ENCODE measurements around the gene UGGT2.
"Not testable (repeated sequence)": the region's sequence is repeated elsewhere in the genome, so short reads cannot be mapped to it uniquely, and the experiment has no call there.

The UGGT2 gene

GRCh38 chr13:96046449-96047126 is 6.6 kb downstream of the UGGT2 start:
- not testable (repeated sequence) for DNase-seq (ENCODE audit: low read depth, low spot score); H3K27me3 ChIP-seq (ENCODE audit: control insufficient read depth, insufficient read depth, low read length); H3K27ac ChIP-seq (ENCODE audit: low read length); H3K36me3 ChIP-seq (ENCODE audit: control insufficient read depth, insufficient read depth, low read length); H3K4me3 ChIP-seq (ENCODE audit: low read length); H3K9me3 ChIP-seq (ENCODE audit: control insufficient read depth, insufficient read depth, low read length); H3K4me1 ChIP-seq (ENCODE audit: control insufficient read depth, insufficient read depth, low read length)
- WGBS (ENCODE audit: insufficient coverage, insufficient read length): no CpG with 5 or more reads among the region's 16 CpGs

- no peak for DNase-seq (ENCODE audit: low read depth, low spot score)
- Histone ChIP-seq H3K27ac (ENCODE audit: low read length) (no peak overlapping the region), H3K4me1 (ENCODE audit: control insufficient read depth, insufficient read depth, low read length) (peaks cover 5% of the 10 kb centered on the region; the same call in 1 of the 2 replicates), H3K9me3 (ENCODE audit: control insufficient read depth, insufficient read depth, low read length) (no peaks in the 10 kb centered on the region), H3K36me3 (ENCODE audit: control insufficient read depth, insufficient read depth, low read length) (0 out of 2 replicates have a peak, but pooled peaks cover 3% of the 10 kb centered on the region), H3K4me3 (ENCODE audit: low read length) (no peak overlapping the region), H3K27me3 (ENCODE audit: control insufficient read depth, insufficient read depth, low read length) (no peaks in the 10 kb centered on the region)
- no CpG with 5 or more reads among the region's 1 CpG for WGBS (ENCODE audit: insufficient coverage, insufficient read length)
Observed at GRCh38 chr13:96044238-96044637, 9.0 kb downstream of the UGGT2 start.

- Histone ChIP-seq H3K9me3 (ENCODE audit: control insufficient read depth, insufficient read depth, low read length) (no peaks in the 10 kb centered on the region), H3K27ac (ENCODE audit: low read length) (no peak overlapping the region), H3K4me1 (ENCODE audit: control insufficient read depth, insufficient read depth, low read length) (peaks cover 5% of the 10 kb centered on the region; the same call in 1 of the 2 replicates), H3K36me3 (ENCODE audit: control insufficient read depth, insufficient read depth, low read length) (0 out of 2 replicates have a peak, but pooled peaks cover 2% of the 10 kb centered on the region), H3K27me3 (ENCODE audit: control insufficient read depth, insufficient read depth, low read length) (no peaks in the 10 kb centered on the region), H3K4me3 (ENCODE audit: low read length) (no peak overlapping the region)
- no peak for DNase-seq (ENCODE audit: low read depth, low spot score)
- no CpG with 5 or more reads among the region's 4 CpGs for WGBS (ENCODE audit: insufficient coverage, insufficient read length)
Observed at GRCh38 chr13:96041326-96042110, 11.7 kb downstream of the UGGT2 start.

- no CpG with 5 or more reads among the region's 1 CpG for WGBS (ENCODE audit: insufficient coverage, insufficient read length)
- Histone ChIP-seq H3K36me3 (ENCODE audit: control insufficient read depth, insufficient read depth, low read length) (no peaks in the 10 kb centered on the region), H3K4me1 (ENCODE audit: control insufficient read depth, insufficient read depth, low read length) (peaks cover 5% of the 10 kb centered on the region; the same call in 1 of the 2 replicates), H3K9me3 (ENCODE audit: control insufficient read depth, insufficient read depth, low read length) (no peaks in the 10 kb centered on the region), H3K4me3 (ENCODE audit: low read length) (no peak overlapping the region), H3K27ac (ENCODE audit: low read length) (no peak overlapping the region), H3K27me3 (ENCODE audit: control insufficient read depth, insufficient read depth, low read length) (no peaks in the 10 kb centered on the region)
- DNase-seq (ENCODE audit: low read depth, low spot score): no peak
Observed at GRCh38 chr13:96036515-96036914, 16.7 kb downstream of the UGGT2 start.

- Histone ChIP-seq H3K36me3 (ENCODE audit: control insufficient read depth, insufficient read depth, low read length) (no peaks in the 10 kb centered on the region), H3K27me3 (ENCODE audit: control insufficient read depth, insufficient read depth, low read length) (no peaks in the 10 kb centered on the region), H3K27ac (ENCODE audit: low read length) (no peak overlapping the region), H3K4me3 (ENCODE audit: low read length) (no peak overlapping the region), H3K9me3 (ENCODE audit: control insufficient read depth, insufficient read depth, low read length) (no peaks in the 10 kb centered on the region), H3K4me1 (ENCODE audit: control insufficient read depth, insufficient read depth, low read length) (peaks cover 2% of the 10 kb centered on the region; the same call in 1 of the 2 replicates)
- no CpG with 5 or more reads among the region's 10 CpGs for WGBS (ENCODE audit: insufficient coverage, insufficient read length)
- no peak for DNase-seq (ENCODE audit: low read depth, low spot score)
Observed at GRCh38 chr13:96034662-96035061, 18.5 kb downstream of the UGGT2 start.

- Histone ChIP-seq H3K4me3 (ENCODE audit: low read length) (no peak overlapping the region), H3K36me3 (ENCODE audit: control insufficient read depth, insufficient read depth, low read length) (no peaks in the 10 kb centered on the region), H3K4me1 (ENCODE audit: control insufficient read depth, insufficient read depth, low read length) (peaks cover 2% of the 10 kb centered on the region; the same call in 1 of the 2 replicates), H3K9me3 (ENCODE audit: control insufficient read depth, insufficient read depth, low read length) (no peaks in the 10 kb centered on the region), H3K27ac (ENCODE audit: low read length) (no peak overlapping the region), H3K27me3 (ENCODE audit: control insufficient read depth, insufficient read depth, low read length) (no peaks in the 10 kb centered on the region)
- DNase-seq (ENCODE audit: low read depth, low spot score): no peak
- WGBS (ENCODE audit: insufficient coverage, insufficient read length): no CpG with 5 or more reads among the region's 12 CpGs
Observed at GRCh38 chr13:96033220-96034015, 19.8 kb downstream of the UGGT2 start.

- Histone ChIP-seq H3K4me1 (ENCODE audit: control insufficient read depth, insufficient read depth, low read length) (peaks cover 2% of the 10 kb centered on the region; the same call in 1 of the 2 replicates), H3K4me3 (ENCODE audit: low read length) (no peak overlapping the region), H3K27ac (ENCODE audit: low read length) (no peak overlapping the region), H3K27me3 (ENCODE audit: control insufficient read depth, insufficient read depth, low read length) (no peaks in the 10 kb centered on the region), H3K36me3 (ENCODE audit: control insufficient read depth, insufficient read depth, low read length) (no peaks in the 10 kb centered on the region), H3K9me3 (ENCODE audit: control insufficient read depth, insufficient read depth, low read length) (no peaks in the 10 kb centered on the region)
- DNase-seq (ENCODE audit: low read depth, low spot score): no peak
- no CpG with 5 or more reads among the region's 2 CpGs for WGBS (ENCODE audit: insufficient coverage, insufficient read length)
Observed at GRCh38 chr13:96032717-96033116, 20.5 kb downstream of the UGGT2 start.

- no peak for DNase-seq (ENCODE audit: low read depth, low spot score)
- Histone ChIP-seq H3K4me1 (ENCODE audit: control insufficient read depth, insufficient read depth, low read length) (peaks cover 2% of the 10 kb centered on the region; the same call in 1 of the 2 replicates), H3K27me3 (ENCODE audit: control insufficient read depth, insufficient read depth, low read length) (no peaks in the 10 kb centered on the region), H3K9me3 (ENCODE audit: control insufficient read depth, insufficient read depth, low read length) (no peaks in the 10 kb centered on the region), H3K27ac (ENCODE audit: low read length) (no peak overlapping the region), H3K36me3 (ENCODE audit: control insufficient read depth, insufficient read depth, low read length) (no peaks in the 10 kb centered on the region), H3K4me3 (ENCODE audit: low read length) (no peak overlapping the region)
- no CpG with 5 or more reads among the region's 7 CpGs for WGBS (ENCODE audit: insufficient coverage, insufficient read length)
Observed at GRCh38 chr13:96029002-96029401, 24.2 kb downstream of the UGGT2 start.

GRCh38 chr13:96027496-96027895 is 25.7 kb downstream of the UGGT2 start:
- no peak for DNase-seq (ENCODE audit: low read depth, low spot score)
- no peaks in the 10 kb centered on the region for H3K27me3 ChIP-seq (ENCODE audit: control insufficient read depth, insufficient read depth, low read length)
- H3K9me3 ChIP-seq (ENCODE audit: control insufficient read depth, insufficient read depth, low read length): no peaks in the 10 kb centered on the region
- H3K4me1 ChIP-seq (ENCODE audit: control insufficient read depth, insufficient read depth, low read length): no peaks in the 10 kb centered on the region
- no CpG with 5 or more reads among the region's 2 CpGs for WGBS (ENCODE audit: insufficient coverage, insufficient read length)
- H3K27ac ChIP-seq (ENCODE audit: low read length): no peak overlapping the region
- no peak overlapping the region for H3K4me3 ChIP-seq (ENCODE audit: low read length)
- no peaks in the 10 kb centered on the region for H3K36me3 ChIP-seq (ENCODE audit: control insufficient read depth, insufficient read depth, low read length)

- Histone ChIP-seq H3K27ac (ENCODE audit: low read length) (no peak overlapping the region), H3K9me3 (ENCODE audit: control insufficient read depth, insufficient read depth, low read length) (no peaks in the 10 kb centered on the region)
Observed at GRCh38 chr13:96025283-96025682, 27.9 kb downstream of the UGGT2 start.

More at GRCh38 chr13:96025283-96025682, 27.9 kb downstream of the UGGT2 start:
- Histone ChIP-seq H3K27me3 (ENCODE audit: control insufficient read depth, insufficient read depth, low read length) (no peaks in the 10 kb centered on the region), H3K4me1 (ENCODE audit: control insufficient read depth, insufficient read depth, low read length) (no peaks in the 10 kb centered on the region), H3K36me3 (ENCODE audit: control insufficient read depth, insufficient read depth, low read length) (no peaks in the 10 kb centered on the region), H3K4me3 (ENCODE audit: low read length) (no peak overlapping the region)
- no peak for DNase-seq (ENCODE audit: low read depth, low spot score)
